OCI-LY7 (cell line): ENCODE results near the gene SRSF5.

Experiments
- CTCF ChIP-seq: fragments of 200-600 bp; sonication (generic); conservative IDR thresholded peaks from 2 replicates; pipeline ENCODE4 v1.5.1; 2014; ENCODE audit warnings: mild to moderate bottlenecking, antibody characterized with exemption, low read length, moderate library complexity, mixed read lengths
- EZH2phosphoT487 ChIP-seq: fragments of 200-600 bp; sonication (generic); IDR thresholded peaks from 2 replicates; pipeline ENCODE4 v1.6.1; 2018; ENCODE audit warnings: low read depth, borderline replicate concordance, mild to moderate bottlenecking, mixed run types, antibody characterized with exemption, low read length, moderate library complexity, mixed read lengths

- TF ChIP-seq CTCF: peak; percentile 97
- TF ChIP-seq EZH2phosphoT487: no peak
These were observed 51.8 kb downstream of the SRSF5 start for GRCh38 chr14:69818758-69819191.
